Peyer's patch (tissue), 4 donors: Measurements from ENCODE around the gene CARMIL3. TPM values are rescaled to one million over a fixed set of nuclear protein-coding genes. Genes with fewer than 3 reads are reported as not detected.

Source experiments
- DNase-seq, 3 donors: peaks; one replicate each; pipeline ENCODE4 v3.0.0-alpha.2; 2017 to 2019
- H3K27ac ChIP-seq, 4 donors: fragments of 200-600 bp; sonication (generic); one replicate each; pipeline ENCODE4 v1.5.1; 2016 to 2019
- H3K27me3 ChIP-seq, 2 donors: fragments of 200-600 bp; sonication (generic); one replicate each; pipeline ENCODE4 v1.5.1; 2019
- H3K36me3 ChIP-seq, 3 donors: fragments of 200-600 bp; sonication (generic); one replicate each; pipeline ENCODE4 v1.5.1; 2016 to 2019
- H3K4me1 ChIP-seq, 4 donors: fragments of 200-600 bp; sonication (generic); one replicate each; pipeline ENCODE4 v1.5.1; 2016 to 2019
- H3K4me3 ChIP-seq, 4 donors: fragments of 200-600 bp; sonication (generic); 1 replicate in 3 of 4; 2 replicates in 1 of 4; pipeline ENCODE4 v1.5.1; 2016 to 2019; ENCODE audit warnings: mild to moderate bottlenecking in 1 of 4
- H3K9me3 ChIP-seq, 4 donors: fragments of 200-600 bp; sonication (generic); one replicate each; pipeline ENCODE4 v1.5.1; 2016 to 2019; ENCODE audit warnings: mild to moderate bottlenecking in 1 of 4
- POLR2A ChIP-seq, 2 donors: fragments of 450-650 bp; IDR thresholded peaks; one replicate each; pipeline ENCODE4 v1.5.1; 2017; ENCODE audit warnings: antibody characterized with exemption in 2 of 2, mild to moderate bottlenecking in 2 of 2, moderate library complexity in 2 of 2
- total RNA-seq, 4 donors: library from RNA; depleted of rRNA; stranded (reverse); fragments of >200 nt; gene quantifications; one replicate each; pipeline ENCODE4 v1.1.0, GENCODE V29; 2016
- TF ChIP-seq, protein P1 (sequence below), 6 experiments: fragments of 450-650 bp in 4 of 6; fragments of 200-600 bp in 2 of 6; sonication (generic) in 1 of 6; IDR thresholded peaks; one replicate each; pipeline ENCODE4 v1.5.1; 2017 to 2019; ENCODE audit warnings: antibody characterized with exemption in 6 of 6, mild to moderate bottlenecking in 3 of 6, moderate library complexity in 1 of 6

Gene CARMIL3
- total RNA-seq, 4 donors from 2014 or later: 1.3 to 5.8 (median 2.8) TPM

- Histone ChIP-seq H3K4me1 (peaks cover 3 to 35% (median 4%) of the 10 kb centered on the region in 4 donors), H3K9me3 (no peaks in the 10 kb centered on the region), H3K27ac (no peak overlapping the region), H3K36me3 (no peaks in the 10 kb centered on the region), H3K4me3 (no peak overlapping the region), H3K27me3 (no peaks in the 10 kb centered on the region)
- no peak for DNase-seq
- TF ChIP-seq, protein P1, sequence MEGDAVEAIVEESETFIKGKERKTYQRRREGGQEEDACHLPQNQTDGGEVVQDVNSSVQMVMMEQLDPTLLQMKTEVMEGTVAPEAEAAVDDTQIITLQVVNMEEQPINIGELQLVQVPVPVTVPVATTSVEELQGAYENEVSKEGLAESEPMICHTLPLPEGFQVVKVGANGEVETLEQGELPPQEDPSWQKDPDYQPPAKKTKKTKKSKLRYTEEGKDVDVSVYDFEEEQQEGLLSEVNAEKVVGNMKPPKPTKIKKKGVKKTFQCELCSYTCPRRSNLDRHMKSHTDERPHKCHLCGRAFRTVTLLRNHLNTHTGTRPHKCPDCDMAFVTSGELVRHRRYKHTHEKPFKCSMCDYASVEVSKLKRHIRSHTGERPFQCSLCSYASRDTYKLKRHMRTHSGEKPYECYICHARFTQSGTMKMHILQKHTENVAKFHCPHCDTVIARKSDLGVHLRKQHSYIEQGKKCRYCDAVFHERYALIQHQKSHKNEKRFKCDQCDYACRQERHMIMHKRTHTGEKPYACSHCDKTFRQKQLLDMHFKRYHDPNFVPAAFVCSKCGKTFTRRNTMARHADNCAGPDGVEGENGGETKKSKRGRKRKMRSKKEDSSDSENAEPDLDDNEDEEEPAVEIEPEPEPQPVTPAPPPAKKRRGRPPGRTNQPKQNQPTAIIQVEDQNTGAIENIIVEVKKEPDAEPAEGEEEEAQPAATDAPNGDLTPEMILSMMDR (IDR thresholded peaks at IDR 0.05): no peak
- TF ChIP-seq POLR2A (IDR thresholded peaks at IDR 0.05): no peak
These were observed 5.5 kb downstream of the CARMIL3 start for GRCh38 chr14:24057271-24057670.

DNA sequence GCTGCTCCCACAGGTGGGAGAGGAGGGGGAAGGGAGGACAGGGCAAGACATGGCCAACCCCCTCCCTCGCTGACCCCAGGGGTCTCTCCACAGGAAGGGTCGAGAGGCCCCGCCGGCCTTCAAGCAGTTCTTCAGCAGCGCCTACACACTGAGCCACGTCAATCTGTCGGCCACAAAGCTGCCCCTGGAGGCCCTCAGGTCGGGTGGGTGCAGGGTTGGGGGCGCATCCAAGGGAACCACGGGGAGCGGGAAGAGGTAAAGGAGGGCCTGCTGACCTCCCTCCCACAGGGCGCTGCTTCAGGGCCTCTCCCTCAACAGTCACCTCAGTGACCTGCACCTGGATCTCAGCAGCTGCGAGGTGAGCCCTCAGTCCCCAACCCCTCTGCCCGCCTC, 6.1 kb downstream of the CARMIL3 start:
- no peaks in the 10 kb centered on the region for H3K27me3 ChIP-seq
- H3K9me3 ChIP-seq: no peaks in the 10 kb centered on the region
- H3K36me3 ChIP-seq: no peaks in the 10 kb centered on the region
- no peak overlapping the region for H3K27ac ChIP-seq
- H3K4me3 ChIP-seq: no peak overlapping the region
- no peak for DNase-seq
- peaks cover 0 to 35% (median 2%) of the 10 kb centered on the region in 4 donors for H3K4me1 ChIP-seq
- no peak for TF ChIP-seq POLR2A (IDR thresholded peaks at IDR 0.05)
- TF ChIP-seq, protein P1 (IDR thresholded peaks at IDR 0.05): no peak

DNA sequence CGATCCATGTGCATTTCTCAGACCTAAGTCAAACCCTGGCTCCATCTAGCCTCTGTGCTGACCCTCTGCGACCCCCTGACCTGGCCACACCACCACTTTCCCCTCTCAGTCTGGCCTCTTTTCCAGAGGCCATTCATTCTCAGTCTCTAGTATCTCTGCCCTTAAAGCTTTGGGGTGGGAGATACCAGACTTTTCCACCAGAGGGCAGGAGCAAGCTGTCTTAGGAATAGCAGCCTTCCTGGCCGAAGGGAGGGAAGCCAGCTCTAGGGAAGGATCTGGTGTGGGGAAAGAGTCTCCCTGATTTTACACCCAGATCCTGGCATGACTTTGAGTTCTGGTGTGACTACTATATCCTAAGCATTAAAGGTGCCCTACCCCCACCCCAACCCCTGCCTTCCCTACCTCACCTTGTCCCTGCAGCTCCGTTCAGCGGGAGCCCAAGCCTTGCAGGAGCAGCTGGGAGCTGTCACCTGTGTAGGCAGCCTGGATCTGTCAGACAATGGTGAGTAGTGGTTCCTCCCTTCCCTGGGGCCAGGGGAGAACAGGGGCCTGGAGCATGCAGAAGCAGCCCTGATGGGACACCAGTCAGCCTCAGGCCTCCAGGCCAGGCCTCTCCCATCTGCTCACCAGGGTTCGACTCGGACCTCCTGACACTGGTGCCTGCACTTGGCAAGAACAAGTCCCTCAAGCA, 6.6 kb downstream of the CARMIL3 start:
- Histone ChIP-seq H3K27ac (peak overlapping the region in 1 of 4 donors; percentile 49), H3K36me3 (no peaks in the 10 kb centered on the region), H3K4me3 (no peak overlapping the region), H3K9me3 (no peaks in the 10 kb centered on the region), H3K4me1 (peaks cover 0 to 38% (median 2%) of the 10 kb centered on the region in 4 donors), H3K27me3 (no peaks in the 10 kb centered on the region)
- TF ChIP-seq, protein P1 (IDR thresholded peaks at IDR 0.05): peak; percentile 71 to 97 (median 86)
- no peak for TF ChIP-seq POLR2A (IDR thresholded peaks at IDR 0.05)
- peak; percentile 72 to 90 (median 83) for DNase-seq

DNA sequence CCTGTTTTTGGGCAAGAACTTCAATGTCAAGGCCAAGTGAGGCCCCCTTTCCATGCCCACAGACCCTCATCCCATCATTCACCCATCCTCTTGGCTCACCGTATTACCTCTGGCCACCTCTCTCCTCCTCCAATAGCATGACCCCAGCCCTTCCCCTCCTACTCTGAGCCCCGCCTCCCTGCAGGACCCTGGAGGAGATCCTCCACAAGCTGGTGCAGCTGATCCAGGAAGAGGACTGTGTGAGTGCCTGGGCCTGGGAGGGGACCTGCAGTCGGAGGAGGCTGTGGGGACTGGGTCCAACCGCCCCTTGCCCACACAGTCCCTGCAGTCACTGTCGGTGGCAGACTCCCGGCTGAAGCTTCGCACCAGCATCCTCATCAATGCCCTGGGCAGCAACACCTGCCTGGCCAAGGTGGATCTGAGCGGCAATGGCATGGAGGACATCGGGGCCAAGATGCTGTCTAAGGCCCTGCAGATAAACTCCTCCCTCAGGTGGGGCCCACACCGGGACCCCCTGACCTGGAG, 7.2 kb downstream of the CARMIL3 start:
- peak in 1 of 3 donors; percentile 37 for DNase-seq
- peak overlapping the region in 1 of 4 donors; percentile 49 for H3K27ac ChIP-seq
- peaks cover 0 to 44% (median 2%) of the 10 kb centered on the region in 4 donors for H3K4me1 ChIP-seq
- no peaks in the 10 kb centered on the region for H3K9me3 ChIP-seq
- no peak overlapping the region for H3K4me3 ChIP-seq
- no peaks in the 10 kb centered on the region for H3K36me3 ChIP-seq
- H3K27me3 ChIP-seq: no peaks in the 10 kb centered on the region
- TF ChIP-seq, protein P1 (IDR thresholded peaks at IDR 0.05): no peak
- no peak for TF ChIP-seq POLR2A (IDR thresholded peaks at IDR 0.05)

- H3K36me3 ChIP-seq: no peaks in the 10 kb centered on the region
- no peak overlapping the region for H3K27ac ChIP-seq
- no peak for TF ChIP-seq POLR2A (IDR thresholded peaks at IDR 0.05)
- TF ChIP-seq, protein P1 (IDR thresholded peaks at IDR 0.05): no peak
- peaks cover 0 to 49% (median 2%) of the 10 kb centered on the region in 4 donors for H3K4me1 ChIP-seq
- H3K9me3 ChIP-seq: no peaks in the 10 kb centered on the region
- peak in 1 of 3 donors; percentile 39 for DNase-seq
- no peaks in the 10 kb centered on the region for H3K27me3 ChIP-seq
- H3K4me3 ChIP-seq: no peak overlapping the region
These were observed 8.1 kb downstream of the CARMIL3 start for GRCh38 chr14:24059841-24060388.
